Measurements from ENCODE around the gene GPC6.

DNA sequence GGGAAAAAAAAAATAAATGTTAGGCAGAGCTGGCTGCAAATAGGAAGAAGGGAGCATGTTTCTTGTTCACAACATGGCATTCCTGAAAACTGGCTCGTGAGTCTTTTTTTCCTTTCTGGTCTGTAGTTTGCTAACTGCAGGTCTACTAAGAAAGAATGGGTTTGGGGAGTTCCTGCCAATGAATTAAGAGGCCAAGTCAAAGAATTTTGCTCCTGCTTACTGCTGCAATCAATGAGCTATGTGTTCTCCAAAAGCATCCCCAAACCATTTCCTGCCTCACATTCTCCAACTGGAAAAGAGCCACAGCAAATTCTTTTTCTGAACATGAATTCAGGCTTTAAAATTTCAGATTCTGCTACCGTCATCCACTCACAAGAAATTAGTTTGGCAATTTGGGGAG lies 1164.3 kb downstream of the GPC6 start:
- TF ChIP-seq, protein P1, sequence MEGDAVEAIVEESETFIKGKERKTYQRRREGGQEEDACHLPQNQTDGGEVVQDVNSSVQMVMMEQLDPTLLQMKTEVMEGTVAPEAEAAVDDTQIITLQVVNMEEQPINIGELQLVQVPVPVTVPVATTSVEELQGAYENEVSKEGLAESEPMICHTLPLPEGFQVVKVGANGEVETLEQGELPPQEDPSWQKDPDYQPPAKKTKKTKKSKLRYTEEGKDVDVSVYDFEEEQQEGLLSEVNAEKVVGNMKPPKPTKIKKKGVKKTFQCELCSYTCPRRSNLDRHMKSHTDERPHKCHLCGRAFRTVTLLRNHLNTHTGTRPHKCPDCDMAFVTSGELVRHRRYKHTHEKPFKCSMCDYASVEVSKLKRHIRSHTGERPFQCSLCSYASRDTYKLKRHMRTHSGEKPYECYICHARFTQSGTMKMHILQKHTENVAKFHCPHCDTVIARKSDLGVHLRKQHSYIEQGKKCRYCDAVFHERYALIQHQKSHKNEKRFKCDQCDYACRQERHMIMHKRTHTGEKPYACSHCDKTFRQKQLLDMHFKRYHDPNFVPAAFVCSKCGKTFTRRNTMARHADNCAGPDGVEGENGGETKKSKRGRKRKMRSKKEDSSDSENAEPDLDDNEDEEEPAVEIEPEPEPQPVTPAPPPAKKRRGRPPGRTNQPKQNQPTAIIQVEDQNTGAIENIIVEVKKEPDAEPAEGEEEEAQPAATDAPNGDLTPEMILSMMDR (IDR thresholded peaks at IDR 0.05; ENCODE audit: insufficient read depth, low read length, poor library complexity, severe bottlenecking): no peak
- no peak for TF ChIP-seq EZH2phosphoT487 (conservative IDR thresholded peaks at IDR 0.05; ENCODE audit: low read length)
